Measurements from ENCODE around the gene APPL1. TPM values are rescaled to one million over a fixed set of nuclear protein-coding genes. Genes with fewer than 3 reads are reported as not detected.

The APPL1 gene
- total and polyA plus RNA-seq, 9 of the 15 experiments (the other 6 are each of a cell fraction or from before 2014, with no cell fraction given): 2.8 to 12.3 (median 7.1) TPM

DNA sequence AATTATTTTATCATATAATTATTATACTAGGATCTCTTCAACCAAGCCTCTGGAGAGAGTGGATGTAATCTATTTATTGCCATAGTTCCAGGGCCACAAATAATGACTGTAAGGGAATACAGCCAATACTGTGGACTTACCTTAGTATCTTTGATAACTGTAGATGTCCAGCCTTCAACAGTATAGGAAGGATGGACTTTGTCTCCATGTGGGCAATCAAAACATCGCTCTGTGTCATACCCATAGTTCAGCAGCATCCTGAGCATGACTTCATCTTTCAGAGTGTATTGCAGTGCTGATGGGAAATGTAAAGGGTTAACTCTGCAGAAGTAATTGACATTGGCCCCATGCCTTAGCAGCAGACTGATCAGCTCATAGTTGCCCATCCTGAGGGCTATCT is 50.7 kb downstream of the APPL1 start (continued):
- TF ChIP-seq NFYB (IDR thresholded peaks at IDR 0.05; ENCODE audit: extremely low read depth, insufficient read length) (no peak), SAFB (IDR thresholded peaks at IDR 0.05; ENCODE audit: borderline replicate concordance, low read depth, low read length) (no peak), SMARCA4 (IDR thresholded peaks at IDR 0.05) (no peak)
- TF ChIP-seq, protein P1, sequence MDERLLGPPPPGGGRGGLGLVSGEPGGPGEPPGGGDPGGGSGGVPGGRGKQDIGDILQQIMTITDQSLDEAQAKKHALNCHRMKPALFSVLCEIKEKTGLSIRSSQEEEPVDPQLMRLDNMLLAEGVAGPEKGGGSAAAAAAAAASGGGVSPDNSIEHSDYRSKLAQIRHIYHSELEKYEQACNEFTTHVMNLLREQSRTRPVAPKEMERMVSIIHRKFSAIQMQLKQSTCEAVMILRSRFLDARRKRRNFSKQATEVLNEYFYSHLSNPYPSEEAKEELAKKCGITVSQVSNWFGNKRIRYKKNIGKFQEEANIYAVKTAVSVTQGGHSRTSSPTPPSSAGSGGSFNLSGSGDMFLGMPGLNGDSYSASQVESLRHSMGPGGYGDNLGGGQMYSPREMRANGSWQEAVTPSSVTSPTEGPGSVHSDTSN (CRISPR knock-in tag; IDR thresholded peaks at IDR 0.05; ENCODE audit: low read depth): no peak
- TF ChIP-seq, protein P1 (tag; conservative IDR thresholded peaks at IDR 0.05; ENCODE audit: low read depth): no peak

DNA sequence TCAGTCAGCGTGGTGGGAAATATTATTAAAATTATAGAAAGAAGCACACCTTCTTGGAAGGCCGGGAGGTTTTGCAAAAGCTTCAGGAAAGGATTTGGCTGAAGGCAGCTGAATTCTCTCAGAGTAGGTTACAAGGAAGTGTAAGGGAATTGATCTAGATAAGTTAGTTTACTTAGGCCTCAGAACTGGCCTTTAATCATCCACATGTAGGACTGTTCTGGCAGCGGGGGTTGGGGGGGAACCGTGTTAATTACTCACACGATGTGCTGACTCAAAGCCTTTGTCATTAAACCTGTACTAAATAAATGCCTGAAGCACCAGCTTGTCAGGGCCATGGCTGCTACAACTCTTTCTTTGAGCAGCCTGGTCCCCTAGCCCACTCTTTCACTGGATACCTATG is 52.2 kb downstream of the APPL1 start:
- intact Hi-C loops (cut with micrococcal nuclease): no loop called here
- Histone ChIP-seq H3K79me2 (ENCODE audit: control insufficient read depth, insufficient read depth, low read length) (no peaks in the 10 kb centered on the region), H3K36me3 (ENCODE audit: control insufficient read depth, insufficient read depth, low read length) (no peaks in the 10 kb centered on the region), H3K4me3 (no peak overlapping the region), H3K9ac (ENCODE audit: insufficient read depth in 1 of 2, low read depth in 2 of 2, low read length in 2 of 2) (no peak overlapping the region), H4K20me1 (replicated peaks; ENCODE audit: control insufficient read depth, insufficient read depth, low read length) (no peaks in the 10 kb centered on the region), H3K4me2 (ENCODE audit: insufficient read depth, low read length) (no peak overlapping the region), H3K27me3 (ENCODE audit: control insufficient read depth in 2 of 2, insufficient read depth in 2 of 2, low read length in 2 of 2) (no peaks in the 10 kb centered on the region), H3K9me1 (ENCODE audit: control insufficient read depth, insufficient read depth, low read length) (no peaks in the 10 kb centered on the region), H3K4me1 (replicated peaks in 1 of 2; ENCODE audit: control insufficient read depth in 2 of 2, insufficient read depth in 2 of 2, low read length in 2 of 2) (no peaks in the 10 kb centered on the region), H2AFZ (ENCODE audit: low read depth, low read length) (no peak overlapping the region), H3K27ac (ENCODE audit: extremely low read depth, low read depth, low read length) (no peak overlapping the region), H3K9me3 (replicated peaks; ENCODE audit: control insufficient read depth, insufficient read depth, low read depth, low read length) (no peaks in the 10 kb centered on the region; the same call in 1 of the 2 replicates)
- ChIA-PET CTCF (ENCODE audit: low intra/inter-chr PET ratio) (no interaction called here), POLR2A (interaction anchor here (1.1 kb wide), 1 partner anchor 32 kb away, joined by 3 read pairs; no protein-coding TSS in a partner anchor)
- 13% methylated on average over 4 of the region's 5 CpGs for WGBS (ENCODE audit: insufficient coverage, low coverage, missing lambda C conversion rate)
- no TSS peak for BruUV-seq (replicated peaks)
- ATAC-seq (no peak), DNase-seq (ENCODE audit: extremely low read depth in 1 of 4, low spot score in 3 of 4) (no peak), FAIRE-seq (no peak)
- TF ChIP-seq, protein P2, sequence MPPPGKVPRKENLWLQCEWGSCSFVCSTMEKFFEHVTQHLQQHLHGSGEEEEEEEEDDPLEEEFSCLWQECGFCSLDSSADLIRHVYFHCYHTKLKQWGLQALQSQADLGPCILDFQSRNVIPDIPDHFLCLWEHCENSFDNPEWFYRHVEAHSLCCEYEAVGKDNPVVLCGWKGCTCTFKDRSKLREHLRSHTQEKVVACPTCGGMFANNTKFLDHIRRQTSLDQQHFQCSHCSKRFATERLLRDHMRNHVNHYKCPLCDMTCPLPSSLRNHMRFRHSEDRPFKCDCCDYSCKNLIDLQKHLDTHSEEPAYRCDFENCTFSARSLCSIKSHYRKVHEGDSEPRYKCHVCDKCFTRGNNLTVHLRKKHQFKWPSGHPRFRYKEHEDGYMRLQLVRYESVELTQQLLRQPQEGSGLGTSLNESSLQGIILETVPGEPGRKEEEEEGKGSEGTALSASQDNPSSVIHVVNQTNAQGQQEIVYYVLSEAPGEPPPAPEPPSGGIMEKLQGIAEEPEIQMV (tag; conservative IDR thresholded peaks at IDR 0.05; ENCODE audit: low read depth): no peak
- peak; percentile 46 for TF ChIP-seq MEIS2 (IDR thresholded peaks at IDR 0.05; ENCODE audit: partially characterized antibody)
- in situ Hi-C loops (cut with MboI): no loop called here

Measured in K562 (cell line).